ENCODE measurements around the gene PRIMPOL. TPM values are rescaled to one million over a fixed set of nuclear protein-coding genes. Genes with fewer than 3 reads are reported as not detected.

The PRIMPOL gene
- total and polyA plus RNA-seq, 2 of the 4 experiments (the other 2 are of a cell fraction): 5.6 to 8.8 TPM

GRCh38 chr4:184616633-184617551 lies 32.6 kb upstream of the PRIMPOL start (continued):
- TF ChIP-seq RFX5 (IDR thresholded peaks at IDR 0.05; ENCODE audit: low read depth, low read length): no peak

GRCh38 chr4:184617600-184618196 lies 31.8 kb upstream of the PRIMPOL start:
- no peak overlapping the region for H2AFZ ChIP-seq (replicated peaks; ENCODE audit: low read length, poor library complexity)
- intact Hi-C loops (cut with micrococcal nuclease): no loop called here
- H3K23ac ChIP-seq (ENCODE audit: low read depth, low read length): no peak overlapping the region
- no peak for ATAC-seq (ENCODE audit: low read depth)
- H4K5ac ChIP-seq (ENCODE audit: low read depth, low read length): no peak overlapping the region
- no peak overlapping the region for H3K4me3 ChIP-seq (ENCODE audit: insufficient read depth, low read depth, low read length)
- H2AK9ac ChIP-seq (replicated peaks; ENCODE audit: low read depth, low read length, poor library complexity): no peak overlapping the region
- H3K79me1 ChIP-seq (ENCODE audit: low read depth in 1 of 2, low read length in 2 of 2): no peaks in the 10 kb centered on the region
- ChIA-PET POLR2A (ENCODE audit: unreplicated experiment) (no interaction called here), CTCF (no interaction called here)
- H3K56ac ChIP-seq (ENCODE audit: extremely low read depth, insufficient read depth, low read length): no peak overlapping the region
- H3K27ac ChIP-seq (ENCODE audit: insufficient read depth, low read length): no peak overlapping the region
- 0 out of 2 replicates have a peak, but pooled peaks cover 1% of the 10 kb centered on the region for H3K4me1 ChIP-seq (ENCODE audit: control insufficient read depth, insufficient read depth, low read length)
- no peak overlapping the region for H2BK15ac ChIP-seq (ENCODE audit: low read depth, low read length)
- DNase-seq: no peak
- no peak overlapping the region for H3K4ac ChIP-seq (ENCODE audit: low read depth, low read length)
- H2BK120ac ChIP-seq (ENCODE audit: low read depth, low read length): no peak overlapping the region
- H3K4me2 ChIP-seq (ENCODE audit: low read depth, low read length): no peak overlapping the region
- no peak overlapping the region for H2AK5ac ChIP-seq (ENCODE audit: low read depth, low read length)
- no peak overlapping the region for H3K18ac ChIP-seq (ENCODE audit: low read depth, low read length)
- dilution Hi-C loops (cut with HindIII; ENCODE audit: low sequenced_read_pairs, unreplicated experiment): no loop called here
- H3K27me3 ChIP-seq (ENCODE audit: control insufficient read depth, insufficient read depth, low read length): no peaks in the 10 kb centered on the region
- BruUV-seq (replicated peaks): no TSS peak
- H3K9ac ChIP-seq (ENCODE audit: low read depth, low read length): no peak overlapping the region
- H3K36me3 ChIP-seq (ENCODE audit: control insufficient read depth, insufficient read depth, low read length): no peaks in the 10 kb centered on the region
- no peak overlapping the region for H4K8ac ChIP-seq (ENCODE audit: low read depth in 2 of 2, low read length in 2 of 2)
- no peak overlapping the region for H2BK5ac ChIP-seq (ENCODE audit: low read depth, low read length, poor library complexity, severe bottlenecking)
- H2BK20ac ChIP-seq (ENCODE audit: low read depth, low read length): no peak overlapping the region
- H3K9me1 ChIP-seq (ENCODE audit: insufficient read depth, low read length): no peaks in the 10 kb centered on the region
- in situ Hi-C loops (cut with MboI; ENCODE audit: low sequenced_read_pairs): no loop called here
- 80% methylated on average over 2 of the region's 9 CpGs; no CpG with 5 or more reads in 1 of the 2 experiments for WGBS, 2 experiments (ENCODE audit: extremely low coverage in 2 of 2, insufficient read length in 1 of 2)
- no peak overlapping the region for H4K91ac ChIP-seq (ENCODE audit: insufficient read depth, low read depth, low read length)
- H3K14ac ChIP-seq (replicated peaks; ENCODE audit: low read depth, low read length): no peak overlapping the region
- H3K9me3 ChIP-seq (ENCODE audit: control insufficient read depth, insufficient read depth, low read length): no peaks in the 10 kb centered on the region
- no peaks in the 10 kb centered on the region for H4K20me1 ChIP-seq (ENCODE audit: insufficient read depth, low read length)
- TF ChIP-seq CEBPB (IDR thresholded peaks at IDR 0.05; ENCODE audit: low read depth, low read length) (no peak), SMC3 (IDR thresholded peaks at IDR 0.05; ENCODE audit: low read depth, low read length) (no peak), CTCF (conservative IDR thresholded peaks at IDR 0.05; ENCODE audit: low read depth, low read length) (no peak), POLR2A (IDR thresholded peaks at IDR 0.05; ENCODE audit: low read depth, low read length) (no peak), RCOR1 (IDR thresholded peaks at IDR 0.05; ENCODE audit: insufficient replicate concordance, low read length) (no peak), RAD21 (IDR thresholded peaks at IDR 0.05; ENCODE audit: low read length) (no peak), MXI1 (IDR thresholded peaks at IDR 0.05; ENCODE audit: borderline replicate concordance, low read depth, low read length) (no peak), ELK1 (IDR thresholded peaks at IDR 0.05; ENCODE audit: borderline replicate concordance, low read depth, low read length) (no peak), USF2 (IDR thresholded peaks at IDR 0.05; ENCODE audit: low read depth, low read length) (no peak), MAFK (IDR thresholded peaks at IDR 0.05; ENCODE audit: low read depth, low read length) (no peak), CHD1 (IDR thresholded peaks at IDR 0.05; ENCODE audit: low read depth, low read length) (no peak)

Data from IMR-90 (cell line).